Calu3 (cell line): Measurements from ENCODE around the gene SLC1A6. TPM values are rescaled to one million over a fixed set of nuclear protein-coding genes. Genes with fewer than 3 reads are reported as not detected.

Experiments
- BruUV-seq: library from RNA; stranded (reverse); fragments of 400-500 nt; replicated peaks from 2 replicates; lab custom pipeline; 2021; lab: Mats Ljungman, UMichigan
- CTCF ChIA-PET: fragments of 300-600 bp; sonication (Branson Sonifier 250); formaldehyde crosslinking; loops from one replicate; lab custom pipeline; 2022; ENCODE audit warnings: antibody characterized with exemption; lab: Charles Lee
- DNase-seq: peaks from one replicate; pipeline ENCODE4 v3.0.0; 2022
- H3K27ac Mint-ChIP-seq: one replicate; pipeline ENCODE4 v1.8.0; 2022; ENCODE audit warnings: mixed read lengths; ENCODE audit not compliant: unreplicated experiment
- H3K27me3 Mint-ChIP-seq: one replicate; pipeline ENCODE4 v1.8.0; 2022; ENCODE audit warnings: mixed read lengths; ENCODE audit not compliant: unreplicated experiment
- H3K36me3 Mint-ChIP-seq: one replicate; pipeline ENCODE4 v1.8.0; 2022; ENCODE audit warnings: mild to moderate bottlenecking, moderate library complexity, mixed read lengths; ENCODE audit not compliant: insufficient read depth, unreplicated experiment
- H3K4me1 Mint-ChIP-seq: one replicate; pipeline ENCODE4 v1.8.0; 2022; ENCODE audit warnings: mild to moderate bottlenecking, low read depth, mixed read lengths; ENCODE audit not compliant: unreplicated experiment
- H3K4me3 Mint-ChIP-seq: one replicate; pipeline ENCODE4 v1.8.0; 2022; ENCODE audit warnings: mild to moderate bottlenecking, low read depth, moderate library complexity, mixed read lengths; ENCODE audit not compliant: unreplicated experiment
- H3K9me3 Mint-ChIP-seq: one replicate; pipeline ENCODE4 v1.8.0; 2022; ENCODE audit warnings: low read depth, mixed read lengths; ENCODE audit not compliant: unreplicated experiment
- CTCF ChIP-seq: fragments of 200-600 bp; IDR thresholded peaks from one replicate; pipeline ENCODE4 v1.8.0; 2022; ENCODE audit warnings: antibody characterized with exemption; ENCODE audit not compliant: unreplicated experiment
- intact Hi-C: fragments of 100-400 bp; cut with micrococcal nuclease; formaldehyde crosslinking; loops from one replicate; pipeline ENCODE4 v1.10.0; 2022; ENCODE audit not compliant: unreplicated experiment
- total RNA-seq: library from RNA; stranded (reverse); gene quantifications from 2 replicates; pipeline ENCODE4 v1.2.3, GENCODE V29; 2022

The SLC1A6 gene
- total RNA-seq, 1 experiment from 2014 or later: not detected

- no peak for TF ChIP-seq CTCF
- Mint-ChIP-seq H3K4me1 (no peaks in the 10 kb centered on the region), H3K27ac (no peak overlapping the region), H3K4me3 (no peak overlapping the region), H3K27me3 (peaks cover 6% of the 10 kb centered on the region), H3K9me3 (no peaks in the 10 kb centered on the region), H3K36me3 (no peaks in the 10 kb centered on the region)
- intact Hi-C loops: no loop called here
- no peak for DNase-seq
- BruUV-seq: no TSS peak
- CTCF ChIA-PET: no interaction called here
Observed at GRCh38 chr19:14985133-14985532, 5.5 kb upstream of the SLC1A6 start.

GRCh38 chr19:14978161-14978776 is 1.4 kb downstream of the SLC1A6 start:
- Mint-ChIP-seq H3K36me3 (no peaks in the 10 kb centered on the region), H3K9me3 (no peaks in the 10 kb centered on the region), H3K27ac (no peak overlapping the region), H3K27me3 (peaks cover 20% of the 10 kb centered on the region), H3K4me1 (no peaks in the 10 kb centered on the region), H3K4me3 (no peak overlapping the region)
- intact Hi-C loops: no loop called here
- TF ChIP-seq CTCF: no peak
- CTCF ChIA-PET: no interaction called here
- DNase-seq: no peak
- BruUV-seq: no TSS peak

- Mint-ChIP-seq H3K9me3 (no peaks in the 10 kb centered on the region), H3K4me1 (no peaks in the 10 kb centered on the region), H3K4me3 (no peak overlapping the region), H3K27ac (no peak overlapping the region), H3K27me3 (peaks cover 28% of the 10 kb centered on the region), H3K36me3 (no peaks in the 10 kb centered on the region)
- DNase-seq: no peak
- TF ChIP-seq CTCF: no peak
- no TSS peak for BruUV-seq
- intact Hi-C loops: no loop called here
- CTCF ChIA-PET: interaction anchor here (0.6 to 0.7 kb wide), 3 partner anchors 27 to 607 kb away, joined by 4 to 6 read pairs (median 4); no protein-coding TSS in a partner anchor
Observed at GRCh38 chr19:14977128-14977527, 2.5 kb downstream of the SLC1A6 start.

- CTCF ChIA-PET: no interaction called here
- no peaks in the 10 kb centered on the region for H3K9me3 Mint-ChIP-seq
- no peak for DNase-seq
- no peak overlapping the region for H3K27ac Mint-ChIP-seq
- H3K4me1 Mint-ChIP-seq: no peaks in the 10 kb centered on the region
- no peak for TF ChIP-seq CTCF
- intact Hi-C loops: no loop called here
- H3K27me3 Mint-ChIP-seq: peaks cover 35% of the 10 kb centered on the region
- no peak overlapping the region for H3K4me3 Mint-ChIP-seq
- H3K36me3 Mint-ChIP-seq: no peaks in the 10 kb centered on the region
- no TSS peak for BruUV-seq
Observed at GRCh38 chr19:14974488-14974887, 5.2 kb downstream of the SLC1A6 start.
